ENCODE results near the gene ADAMTSL1. TPM values are rescaled to one million over a fixed set of nuclear protein-coding genes. Genes with fewer than 3 reads are reported as not detected.

The ADAMTSL1 gene
- total and polyA plus RNA-seq, 2 of the 8 experiments (the other 6 are each of a cell fraction or from before 2014, with no cell fraction given): 0.84 to 1.1 TPM

GRCh38 chr9:18726546-18726945, 252.6 kb downstream of the ADAMTSL1 start (continued):
- TF ChIP-seq, protein P1, sequence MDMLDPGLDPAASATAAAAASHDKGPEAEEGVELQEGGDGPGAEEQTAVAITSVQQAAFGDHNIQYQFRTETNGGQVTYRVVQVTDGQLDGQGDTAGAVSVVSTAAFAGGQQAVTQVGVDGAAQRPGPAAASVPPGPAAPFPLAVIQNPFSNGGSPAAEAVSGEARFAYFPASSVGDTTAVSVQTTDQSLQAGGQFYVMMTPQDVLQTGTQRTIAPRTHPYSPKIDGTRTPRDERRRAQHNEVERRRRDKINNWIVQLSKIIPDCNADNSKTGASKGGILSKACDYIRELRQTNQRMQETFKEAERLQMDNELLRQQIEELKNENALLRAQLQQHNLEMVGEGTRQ (IDR thresholded peaks at IDR 0.05; ENCODE audit: low read length): no peak
- TF ChIP-seq ASH2L (IDR thresholded peaks at IDR 0.05; ENCODE audit: low read length) (no peak), RXRA (IDR thresholded peaks at IDR 0.05; ENCODE audit: insufficient read depth, low read depth, low read length) (no peak), ZNF274 (IDR thresholded peaks at IDR 0.05; ENCODE audit: borderline replicate concordance, extremely low read depth, low read length) (no peak)
- TF ChIP-seq, protein P2, sequence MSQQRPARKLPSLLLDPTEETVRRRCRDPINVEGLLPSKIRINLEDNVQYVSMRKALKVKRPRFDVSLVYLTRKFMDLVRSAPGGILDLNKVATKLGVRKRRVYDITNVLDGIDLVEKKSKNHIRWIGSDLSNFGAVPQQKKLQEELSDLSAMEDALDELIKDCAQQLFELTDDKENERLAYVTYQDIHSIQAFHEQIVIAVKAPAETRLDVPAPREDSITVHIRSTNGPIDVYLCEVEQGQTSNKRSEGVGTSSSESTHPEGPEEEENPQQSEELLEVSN (IDR thresholded peaks at IDR 0.05): no peak

All from H1 (cell line).